ENCODE data around the gene APOL2.
"Not testable (repeated sequence)": the region's sequence is repeated elsewhere in the genome, so short reads cannot be mapped to it uniquely, and the experiment has no call there.

The APOL2 gene

GRCh38 chr22:36262307-36262706 lies 23.0 kb upstream of the APOL2 start:
- DNase-seq: not testable (repeated sequence)

- not testable (repeated sequence) for DNase-seq
Observed at GRCh38 chr22:36261675-36262074, 22.3 kb upstream of the APOL2 start.

GRCh38 chr22:36259615-36260300 lies 20.4 kb upstream of the APOL2 start:
- no peak for DNase-seq

GRCh38 chr22:36258701-36259614 lies 19.6 kb upstream of the APOL2 start:
- DNase-seq: no peak

GRCh38 chr22:36257948-36258670 lies 18.8 kb upstream of the APOL2 start:
- no peak for DNase-seq

- no peak for DNase-seq
Observed at GRCh38 chr22:36257308-36257707, 18.0 kb upstream of the APOL2 start.

- no peak for DNase-seq
Observed at GRCh38 chr22:36256478-36256877, 17.2 kb upstream of the APOL2 start.

GRCh38 chr22:36255572-36255971 lies 16.2 kb upstream of the APOL2 start:
- DNase-seq: not testable (repeated sequence)

- no peak for DNase-seq
Observed at GRCh38 chr22:36253523-36254490, 14.5 kb upstream of the APOL2 start.

- no peak for DNase-seq
Observed at GRCh38 chr22:36252754-36253522, 13.6 kb upstream of the APOL2 start, which contains the start of gene APOL1. Gene APOL1, plus strand, starts transcription at chr22:36253133. Its CDS starts 1,823 bp downstream, at chr22:36254956.

GRCh38 chr22:36251979-36252608 lies 12.8 kb upstream of the APOL2 start:
- not testable (repeated sequence) for DNase-seq

GRCh38 chr22:36250292-36250960 lies 11.1 kb upstream of the APOL2 start:
- not testable (repeated sequence) for DNase-seq

GRCh38 chr22:36249160-36249559 lies 9.8 kb upstream of the APOL2 start:
- no peak for DNase-seq

GRCh38 chr22:36247955-36248354 lies 8.6 kb upstream of the APOL2 start:
- DNase-seq: no peak

- DNase-seq: no peak
Observed at GRCh38 chr22:36246718-36247117, 7.4 kb upstream of the APOL2 start.

- no peak for DNase-seq
Observed at GRCh38 chr22:36245805-36246356, 6.6 kb upstream of the APOL2 start.

- DNase-seq: peak; percentile 35
Observed at GRCh38 chr22:36244522-36245391, 5.4 kb upstream of the APOL2 start.

GRCh38 chr22:36243986-36244385 lies 4.7 kb upstream of the APOL2 start:
- no peak for DNase-seq

- no peak for DNase-seq
Observed at GRCh38 chr22:36239150-36239400, 252 bp downstream of the APOL2 start.
